GM19035 (cell line): ENCODE results near the gene AVPR2.

Experiments
- ATAC-seq: cut with Tn5 transposase; IDR thresholded peaks from one replicate; pipeline ENCODE4 v1.9.1; 2021; ENCODE audit not compliant: unreplicated experiment

Gene AVPR2

GRCh38 chrX:153911798-153912197 lies 7.3 kb downstream of the AVPR2 start:
- ATAC-seq, result no peak

- no peak for ATAC-seq
Observed at GRCh38 chrX:153913211-153913610, 8.7 kb downstream of the AVPR2 start.

- ATAC-seq, result no peak
Observed at GRCh38 chrX:153913701-153914100, 9.2 kb downstream of the AVPR2 start.

GRCh38 chrX:153917869-153918268 lies 13.4 kb downstream of the AVPR2 start:
- no peak for ATAC-seq

- ATAC-seq, result no peak
Observed at GRCh38 chrX:153919281-153919680, 14.8 kb downstream of the AVPR2 start.

- ATAC-seq, result no peak
Observed at GRCh38 chrX:153920546-153920945, 16.1 kb downstream of the AVPR2 start.

- ATAC-seq, result no peak
Observed at GRCh38 chrX:153921070-153921469, 16.6 kb downstream of the AVPR2 start.

GRCh38 chrX:153921511-153922446 lies 17.3 kb downstream of the AVPR2 start:
- ATAC-seq, result no peak

- ATAC-seq, result no peak
Observed at GRCh38 chrX:153922932-153923857, 18.7 kb downstream of the AVPR2 start.

- ATAC-seq, result no peak
Observed at GRCh38 chrX:153924149-153924861, 19.8 kb downstream of the AVPR2 start.

- no peak for ATAC-seq
Observed at GRCh38 chrX:153925387-153925738, 20.9 kb downstream of the AVPR2 start.

GRCh38 chrX:153925739-153926551 lies 21.5 kb downstream of the AVPR2 start, which contains the start of gene ARHGAP4:
ARHGAP4 (minus strand) TSS chrX:153926264; CDS start chrX:153926202, 62 bp downstream.
- ATAC-seq, result no peak

- no peak for ATAC-seq
Observed at GRCh38 chrX:153926552-153926857, 22.0 kb downstream of the AVPR2 start.

GRCh38 chrX:153926858-153927671 lies 22.6 kb downstream of the AVPR2 start:
- ATAC-seq, result peak; percentile 36

- no peak for ATAC-seq
Observed at GRCh38 chrX:153927672-153927921, 23.1 kb downstream of the AVPR2 start.

- peak; percentile 68 for ATAC-seq
Observed at GRCh38 chrX:153927922-153928760, 23.7 kb downstream of the AVPR2 start.

- ATAC-seq, result no peak
Observed at GRCh38 chrX:153928846-153929245, 24.4 kb downstream of the AVPR2 start.

GRCh38 chrX:153929576-153929975 lies 25.1 kb downstream of the AVPR2 start:
- ATAC-seq, result no peak
